Sigmoid colon (tissue), 7 donors: Measurements from ENCODE around the gene MEDAG. TPM values are rescaled to one million over a fixed set of nuclear protein-coding genes. Genes with fewer than 3 reads are reported as not detected.

Experiments
- DNase-seq: peaks from one replicate; pipeline ENCODE4 v3.0.0-alpha.2; 2019
- H3K27ac ChIP-seq, 4 donors: fragments of 200-600 bp; sonication (generic); one replicate each; pipeline ENCODE4 v1.5.1; 2016 to 2019; ENCODE audit warnings: mild to moderate bottlenecking in 1 of 4
- H3K27me3 ChIP-seq, 3 donors: fragments of 200-600 bp; sonication (generic); one replicate each; pipeline ENCODE4 v1.5.1; 2019; ENCODE audit warnings: mild to moderate bottlenecking in 1 of 3
- H3K36me3 ChIP-seq, 4 donors: fragments of 200-600 bp; sonication (generic); one replicate each; pipeline ENCODE4 v1.5.1; 2016 to 2019
- H3K4me1 ChIP-seq, 4 donors: fragments of 200-600 bp; sonication (generic); one replicate each; pipeline ENCODE4 v1.5.1; 2017 to 2019
- H3K4me3 ChIP-seq, 4 donors: fragments of 200-600 bp; sonication (generic); one replicate each; pipeline ENCODE4 v1.5.1; 2017 to 2019; ENCODE audit warnings: mild to moderate bottlenecking in 2 of 4, moderate library complexity in 1 of 4
- H3K9me3 ChIP-seq, 4 donors: fragments of 200-600 bp in 3 of 4; sonication (generic) in 3 of 4; one replicate each; pipeline versions ENCODE4 v1.5.1 to v1.6.1; 2013 to 2019
- CTCF ChIP-seq, 4 experiments: fragments of 450-650 bp in 3 of 4; fragments of 200-600 bp in 1 of 4; IDR thresholded peaks; one replicate each; pipeline ENCODE4 v1.5.1; 2016 to 2019; ENCODE audit warnings: antibody characterized with exemption in 4 of 4, mild to moderate bottlenecking in 3 of 4, moderate library complexity in 2 of 4
- EP300 ChIP-seq, 4 donors: sonication (generic); formaldehyde crosslinking; IDR thresholded peaks; one replicate each; pipeline ENCODE4 v1.6.1; 2017; ENCODE audit warnings: antibody characterized with exemption in 4 of 4
- POLR2A ChIP-seq, 2 donors: fragments of 450-650 bp; IDR thresholded peaks; one replicate each; pipeline ENCODE4 v1.6.1; 2016; ENCODE audit warnings: antibody characterized with exemption in 2 of 2, mild to moderate bottlenecking in 2 of 2, moderate library complexity in 2 of 2
- POLR2AphosphoS5 ChIP-seq, 4 donors: sonication (generic); formaldehyde crosslinking; IDR thresholded peaks; one replicate each; pipeline ENCODE4 v1.6.1; 2017; ENCODE audit warnings: antibody characterized with exemption in 4 of 4
- WGBS, 2 donors: extraction: QIAGEN DNeasy Blood & Tissue Kit; methylation state at CpG; one replicate each; pipeline ENCODE4 v1.1.7; 2013; 5-methylcytosine and 5-hydroxymethylcytosine counted together
- intact Hi-C: fragments of 100-400 bp; cut with DNase I; formaldehyde crosslinking; loops from one replicate; pipeline ENCODE4 v1.15.1; 2023
- polyA plus RNA-seq, 3 donors: library from polyadenylated mRNA; stranded (reverse); fragments of 200-250 nt; gene quantifications; one replicate each; pipeline ENCODE4 v1.2.3, GENCODE V29; 2013
- total RNA-seq, 4 donors: library from RNA; depleted of rRNA; stranded (reverse); fragments of >200 nt; gene quantifications; one replicate each; pipeline ENCODE4 v1.1.0, GENCODE V29; 2016
- donor health status: healthy with polysubstance abuse.
- donor health status: Bipolar disorder and iron deficiency.
- donor health status: healthy.

The MEDAG gene
- total and polyA plus RNA-seq, 7 donors: 1.4 to 42.1 (median 16.3) TPM

GRCh38 chr13:30959678-30960077 is 53.6 kb downstream of the MEDAG start:
- no peak for DNase-seq
- WGBS, 2 donors: 83 to 84% methylated on average over 1 of the region's 1 CpG
- Histone ChIP-seq H3K27me3 (no peaks in the 10 kb centered on the region), H3K9me3 (peaks cover 0 to 7% (median 2%) of the 10 kb centered on the region in 4 donors), H3K4me1 (no peaks in the 10 kb centered on the region), H3K27ac (no peak overlapping the region), H3K36me3 (no peaks in the 10 kb centered on the region), H3K4me3 (no peak overlapping the region)
- intact Hi-C loops: no loop called here
- TF ChIP-seq POLR2AphosphoS5 (IDR thresholded peaks at IDR 0.05): no peak
- TF ChIP-seq EP300 (IDR thresholded peaks at IDR 0.05): no peak
- TF ChIP-seq POLR2A (IDR thresholded peaks at IDR 0.05): no peak
- no peak for TF ChIP-seq CTCF (IDR thresholded peaks at IDR 0.05)

DNA sequence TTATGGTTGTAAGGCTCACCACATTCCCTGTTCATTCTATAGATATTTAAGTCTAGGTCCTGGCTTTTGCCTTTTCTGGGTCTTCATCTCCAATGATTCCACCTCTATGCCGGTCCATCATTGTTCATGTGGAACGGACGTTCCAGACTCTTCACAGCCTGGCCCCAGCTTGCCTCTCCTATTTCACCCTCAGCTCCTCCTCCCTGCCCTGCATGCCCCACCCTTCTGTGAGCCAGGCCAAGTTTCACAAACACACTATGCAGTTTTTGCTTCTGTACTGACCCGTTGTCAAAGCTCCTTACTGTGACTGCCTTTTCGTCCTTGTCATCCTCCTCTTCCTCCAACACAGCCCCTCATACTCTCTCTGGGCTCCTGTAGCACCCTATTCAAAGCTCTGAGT is 57.7 kb downstream of the MEDAG start:
- TF ChIP-seq POLR2A (IDR thresholded peaks at IDR 0.05) (no peak), EP300 (IDR thresholded peaks at IDR 0.05) (no peak), CTCF (IDR thresholded peaks at IDR 0.05) (no peak), POLR2AphosphoS5 (IDR thresholded peaks at IDR 0.05) (no peak)
- Histone ChIP-seq H3K9me3 (peaks cover 0 to 7% (median 0%) of the 10 kb centered on the region in 4 donors), H3K4me3 (no peak overlapping the region), H3K4me1 (no peaks in the 10 kb centered on the region), H3K27ac (no peak overlapping the region), H3K36me3 (no peaks in the 10 kb centered on the region), H3K27me3 (no peaks in the 10 kb centered on the region)
- DNase-seq: no peak
- WGBS, 2 donors: 8 to 52% methylated on average over 5 of the region's 5 CpGs
- intact Hi-C loops: no loop called here

- 86 to 96% methylated on average over 1 of the region's 1 CpG for WGBS, 2 donors
- Histone ChIP-seq H3K36me3 (no peaks in the 10 kb centered on the region), H3K4me3 (no peak overlapping the region), H3K27ac (no peak overlapping the region), H3K27me3 (no peaks in the 10 kb centered on the region), H3K4me1 (no peaks in the 10 kb centered on the region), H3K9me3 (peaks cover 0 to under 1% (median 0%) of the 10 kb centered on the region in 4 donors)
- TF ChIP-seq POLR2A (IDR thresholded peaks at IDR 0.05): no peak
- TF ChIP-seq EP300 (IDR thresholded peaks at IDR 0.05): no peak
- TF ChIP-seq CTCF (IDR thresholded peaks at IDR 0.05): no peak
- no peak for TF ChIP-seq POLR2AphosphoS5 (IDR thresholded peaks at IDR 0.05)
- intact Hi-C loops: no loop called here
- DNase-seq: no peak
Measured at GRCh38 chr13:30965380-30965779, 59.3 kb downstream of the MEDAG start.

DNA sequence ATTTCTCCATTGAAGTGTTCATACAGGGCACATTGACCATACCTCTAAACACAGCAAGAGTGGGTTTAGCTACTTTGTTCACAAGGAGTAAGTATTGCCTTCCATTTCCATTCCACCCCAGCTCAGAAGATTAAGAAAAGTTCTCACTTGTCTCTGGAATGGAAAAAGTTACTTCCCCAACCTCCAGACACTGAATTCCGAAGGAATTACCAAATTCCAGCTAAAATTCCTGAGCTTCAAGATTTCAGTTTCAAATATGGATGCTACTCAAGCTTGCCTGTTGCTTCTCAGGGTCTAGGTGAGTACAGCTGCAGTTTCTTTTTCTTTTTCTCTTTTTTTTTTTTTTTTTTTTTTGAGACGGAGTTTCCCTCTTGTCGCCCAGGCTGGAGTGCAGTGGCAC is 60.0 kb downstream of the MEDAG start:
- H3K4me1 ChIP-seq: peaks cover 0 to 6% (median 0%) of the 10 kb centered on the region in 4 donors
- TF ChIP-seq EP300 (IDR thresholded peaks at IDR 0.05) (no peak), POLR2AphosphoS5 (IDR thresholded peaks at IDR 0.05) (no peak), POLR2A (IDR thresholded peaks at IDR 0.05) (no peak), CTCF (IDR thresholded peaks at IDR 0.05) (no peak)
- no peaks in the 10 kb centered on the region for H3K36me3 ChIP-seq
- no peak for DNase-seq
- H3K4me3 ChIP-seq: no peak overlapping the region
- no peaks in the 10 kb centered on the region for H3K9me3 ChIP-seq
- no peak overlapping the region for H3K27ac ChIP-seq
- no peaks in the 10 kb centered on the region for H3K27me3 ChIP-seq
- WGBS, 2 donors: 76 to 95% methylated on average over 3 of the region's 3 CpGs
- intact Hi-C loops: no loop called here

- intact Hi-C loops: no loop called here
Measured at GRCh38 chr13:30968846-30969245, 62.8 kb downstream of the MEDAG start.

More at GRCh38 chr13:30968846-30969245, 62.8 kb downstream of the MEDAG start:
- peaks cover 0 to 18% (median 8%) of the 10 kb centered on the region in 4 donors for H3K4me1 ChIP-seq
- H3K9me3 ChIP-seq: no peaks in the 10 kb centered on the region
- 66 to 89% methylated on average over 2 of the region's 2 CpGs for WGBS, 2 donors
- TF ChIP-seq POLR2AphosphoS5 (IDR thresholded peaks at IDR 0.05) (no peak), CTCF (IDR thresholded peaks at IDR 0.05) (no peak), EP300 (IDR thresholded peaks at IDR 0.05) (no peak), POLR2A (IDR thresholded peaks at IDR 0.05) (no peak)
- no peaks in the 10 kb centered on the region for H3K36me3 ChIP-seq
- H3K27me3 ChIP-seq: no peaks in the 10 kb centered on the region
- H3K4me3 ChIP-seq: no peak overlapping the region
- DNase-seq: no peak
- no peak overlapping the region for H3K27ac ChIP-seq
